ENCODE results near the gene ZNRF1.
"Not testable (repeated sequence)": the region's sequence is repeated elsewhere in the genome, so short reads cannot be mapped to it uniquely, and the experiment has no call there.

ZNRF1 gene

DNA sequence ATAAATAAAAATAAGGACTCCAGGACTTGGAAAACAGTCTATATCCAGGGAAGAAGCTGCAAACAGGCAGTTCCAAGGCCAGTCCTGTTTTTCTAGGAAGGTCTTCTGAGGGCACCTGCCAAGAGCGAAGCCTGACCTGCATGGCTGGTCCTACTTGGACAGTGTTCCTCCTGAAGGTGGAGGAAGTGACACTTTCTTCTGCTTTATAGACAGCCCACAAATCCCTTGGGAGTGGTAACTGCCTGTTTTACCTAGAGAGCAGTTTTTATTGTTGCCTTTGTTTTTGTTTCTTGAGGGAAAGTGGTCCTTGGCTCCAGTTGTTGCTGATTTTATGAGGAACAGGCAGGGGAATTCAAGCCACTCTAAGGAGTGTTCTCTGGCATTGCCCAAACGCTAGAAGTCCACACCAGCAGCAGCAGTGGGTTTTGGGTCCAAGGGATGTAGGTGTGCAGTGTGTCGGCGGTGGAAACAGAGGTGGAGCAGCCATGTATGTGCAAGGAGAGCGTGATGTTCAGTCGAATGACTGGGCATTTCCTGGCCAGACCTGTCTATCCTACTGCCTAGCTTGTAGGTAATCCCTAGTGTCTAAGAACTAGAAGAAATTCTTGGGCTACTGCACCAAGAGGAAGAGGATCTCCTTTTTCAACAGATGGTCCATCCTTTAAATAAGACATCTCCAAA is 82.5 kb downstream of the ZNRF1 start:
- no peak for DNase-seq

DNA sequence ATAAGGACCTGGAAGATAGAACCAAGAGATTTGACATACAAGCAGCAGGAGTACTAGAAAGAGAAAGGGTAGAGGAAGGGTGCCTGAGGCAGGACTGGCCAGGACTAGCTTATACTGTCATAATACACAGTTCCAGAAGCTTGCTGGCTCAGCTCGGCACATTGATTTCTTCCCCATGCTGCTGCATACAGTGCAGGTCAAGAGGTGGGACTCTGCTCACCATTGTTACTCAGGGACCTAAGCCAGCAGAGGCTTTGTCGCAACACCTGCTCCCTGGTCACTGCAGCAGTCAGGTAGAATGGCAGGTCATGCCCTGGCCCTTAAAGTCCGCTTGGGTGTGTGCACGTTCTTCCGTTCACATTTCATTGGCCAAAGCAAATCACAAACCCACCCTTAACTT is 85.0 kb downstream of the ZNRF1 start:
- DNase-seq, result no peak

DNA sequence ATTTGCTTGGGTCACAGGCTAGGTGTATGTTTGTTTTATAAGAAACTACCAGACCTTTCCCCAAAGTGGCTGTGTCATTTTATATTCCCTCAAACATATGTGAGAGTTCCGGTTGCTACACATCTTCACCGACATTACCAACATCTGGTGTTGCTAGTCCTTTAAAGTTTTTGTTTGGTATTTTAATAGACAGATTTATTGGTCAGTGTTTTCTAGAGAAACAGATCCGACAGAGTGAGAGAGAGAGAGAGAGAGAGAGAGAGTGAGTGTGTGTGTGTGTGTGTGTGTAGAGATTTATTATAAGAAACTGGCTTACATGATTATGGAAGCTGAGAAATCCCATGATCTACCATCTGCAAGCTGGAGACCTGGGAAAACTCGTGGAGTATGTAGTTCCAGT is 86.7 kb downstream of the ZNRF1 start:
- DNase-seq, result no peak

DNA sequence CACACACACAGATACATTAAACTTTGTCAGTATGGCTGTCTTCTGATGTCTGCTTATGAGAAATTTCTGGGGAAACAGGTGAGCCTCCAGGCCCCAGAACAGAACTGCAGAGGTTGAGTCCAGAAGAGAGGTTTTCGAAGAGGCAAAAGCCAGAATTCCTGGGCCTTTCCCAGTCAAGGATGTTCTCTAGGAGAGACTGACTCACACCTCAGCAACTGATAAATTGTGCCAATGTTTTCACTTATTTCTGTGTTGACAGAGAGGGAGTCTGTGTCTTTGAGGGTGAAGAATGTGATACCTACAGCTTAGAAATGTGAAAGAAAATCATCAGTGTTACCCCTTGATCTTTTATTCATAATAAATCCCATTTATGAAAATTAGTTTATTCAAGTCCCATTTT is 87.5 kb downstream of the ZNRF1 start:
- no peak for DNase-seq

DNA sequence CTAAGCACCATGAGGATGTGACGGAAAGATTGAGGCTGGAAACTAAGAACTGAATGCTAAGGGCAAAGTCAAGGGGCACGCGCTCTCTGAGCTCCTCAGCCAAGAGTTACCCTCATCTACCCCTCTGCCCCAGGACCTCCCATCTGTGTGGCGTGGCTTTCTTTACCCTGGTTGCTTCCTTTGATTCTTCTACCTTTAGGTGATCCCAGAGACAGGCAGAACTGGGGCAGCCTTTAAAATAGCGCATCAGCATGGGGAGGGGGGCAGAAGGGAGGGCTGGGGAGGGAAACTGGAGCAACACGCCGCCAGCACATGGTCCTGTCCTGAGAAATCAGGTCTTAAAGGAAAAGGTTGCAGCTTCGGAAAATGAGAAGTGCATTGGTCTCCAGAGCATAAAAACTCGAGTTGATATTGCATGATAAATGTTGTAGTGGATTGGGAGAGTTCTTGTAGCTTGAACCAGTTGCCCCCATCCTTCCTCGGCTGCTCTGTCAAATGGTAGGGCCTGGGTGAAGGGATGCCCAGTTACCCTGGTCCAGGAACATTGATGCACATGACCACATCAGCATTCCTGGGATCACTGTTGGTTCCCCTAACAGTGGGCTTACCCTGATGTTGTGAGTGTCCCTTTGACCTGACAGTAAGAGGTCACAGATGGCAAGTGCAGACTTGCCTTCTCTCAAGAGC is 88.0 kb downstream of the ZNRF1 start:
- no peak for DNase-seq

DNA sequence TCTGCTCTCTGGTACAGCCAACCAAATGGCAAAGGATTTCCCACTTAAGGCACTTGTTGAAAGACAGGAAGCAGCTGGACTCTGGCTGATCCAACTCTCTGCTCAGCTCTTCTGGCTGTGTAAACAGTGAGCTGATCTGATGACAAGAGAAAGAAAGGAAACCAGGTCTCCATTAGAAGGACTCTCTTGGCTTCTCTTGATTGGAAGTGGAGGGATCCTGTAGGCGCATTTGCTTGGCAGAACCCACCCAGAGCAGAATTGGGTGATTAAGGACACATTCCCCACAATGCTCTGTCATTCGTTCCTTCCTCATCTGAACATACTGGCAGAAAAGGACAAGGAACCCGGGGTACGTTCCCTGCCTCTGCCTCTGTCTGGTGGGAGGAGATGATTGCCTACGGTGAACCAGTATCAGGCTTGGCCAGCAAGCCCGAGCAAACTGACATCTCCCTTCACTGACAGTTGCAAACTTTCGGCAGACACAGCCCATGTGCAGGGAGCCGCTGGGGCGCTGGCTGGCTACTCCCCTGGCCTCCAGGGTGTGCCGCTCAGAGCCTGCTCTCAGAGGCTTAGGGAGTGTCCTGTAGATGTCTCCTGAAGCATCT is 88.7 kb downstream of the ZNRF1 start:
- peak; percentile 96 for DNase-seq

DNA sequence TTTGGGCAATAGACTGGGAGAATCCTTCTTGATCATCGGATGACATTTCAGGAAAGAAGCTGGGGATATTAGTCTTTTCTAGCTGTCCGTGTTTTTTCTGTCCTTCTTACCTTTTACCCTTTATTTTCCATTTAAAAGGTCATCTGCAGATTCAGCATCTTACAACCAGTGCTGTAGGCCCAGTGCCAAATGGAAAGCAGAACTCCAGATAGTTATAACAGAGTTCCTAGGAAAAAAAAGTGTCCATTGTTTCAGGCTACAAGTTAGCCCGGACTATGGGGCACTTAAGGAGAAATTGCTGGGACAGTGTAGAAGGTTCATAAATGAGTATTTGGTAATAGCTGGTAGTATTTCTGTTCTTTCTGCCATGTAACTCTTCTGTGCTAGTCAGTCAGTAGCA is 89.4 kb downstream of the ZNRF1 start:
- no peak for DNase-seq

DNA sequence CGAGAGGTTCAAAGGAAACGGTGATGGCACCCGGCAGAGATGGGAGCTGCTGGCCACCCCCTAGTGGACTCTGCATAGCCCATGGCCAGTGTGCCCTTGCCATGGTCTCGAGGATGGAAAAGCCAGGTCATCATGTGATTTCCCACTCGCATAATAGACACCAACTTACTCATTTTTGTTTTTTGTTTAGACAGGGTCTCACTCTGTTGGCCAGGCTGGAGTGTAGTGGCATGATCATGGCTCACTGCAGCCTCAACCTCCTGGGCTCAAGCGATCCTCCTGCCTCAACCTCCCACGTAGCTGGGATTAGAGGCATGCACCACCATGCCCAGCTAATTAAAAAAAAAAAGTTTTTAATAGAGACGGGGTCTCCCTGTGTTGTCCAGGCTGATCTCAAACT is 90.1 kb downstream of the ZNRF1 start:
- DNase-seq, result no peak

DNA sequence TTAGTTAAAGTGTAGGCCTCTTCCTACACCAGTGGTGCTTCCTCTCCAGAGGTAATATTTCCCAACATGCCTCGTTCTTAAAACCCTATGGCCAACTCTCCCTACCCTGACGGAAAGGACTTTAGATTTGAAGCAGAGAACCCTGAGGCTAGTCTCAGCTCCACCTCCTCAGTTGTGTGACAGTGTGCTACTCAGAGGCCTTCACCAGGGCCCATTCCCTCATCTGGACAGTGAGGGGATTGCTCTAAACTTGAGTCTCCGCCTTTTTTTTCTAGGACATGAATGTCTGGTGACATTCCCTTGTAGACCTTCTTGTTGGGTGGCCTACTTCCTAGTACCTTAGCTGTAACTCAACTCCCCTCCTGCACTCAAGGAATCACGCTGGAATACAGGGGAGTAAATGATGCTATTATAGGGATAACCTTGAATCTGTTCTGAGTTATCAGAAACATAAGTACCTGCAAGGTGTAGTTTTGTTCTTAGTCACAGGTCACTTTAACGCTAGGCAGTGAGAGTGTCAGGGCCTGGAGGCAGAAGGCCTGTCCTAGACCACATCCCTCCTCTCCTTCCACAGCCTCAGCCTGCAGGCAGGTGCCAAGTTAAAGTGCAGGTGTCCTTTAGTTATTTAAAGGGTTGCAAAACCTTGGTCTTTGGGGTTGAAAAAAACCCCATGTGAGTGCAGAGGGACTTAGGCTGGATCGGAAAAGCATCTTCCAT is 90.8 kb downstream of the ZNRF1 start:
- DNase-seq, result no peak

DNA sequence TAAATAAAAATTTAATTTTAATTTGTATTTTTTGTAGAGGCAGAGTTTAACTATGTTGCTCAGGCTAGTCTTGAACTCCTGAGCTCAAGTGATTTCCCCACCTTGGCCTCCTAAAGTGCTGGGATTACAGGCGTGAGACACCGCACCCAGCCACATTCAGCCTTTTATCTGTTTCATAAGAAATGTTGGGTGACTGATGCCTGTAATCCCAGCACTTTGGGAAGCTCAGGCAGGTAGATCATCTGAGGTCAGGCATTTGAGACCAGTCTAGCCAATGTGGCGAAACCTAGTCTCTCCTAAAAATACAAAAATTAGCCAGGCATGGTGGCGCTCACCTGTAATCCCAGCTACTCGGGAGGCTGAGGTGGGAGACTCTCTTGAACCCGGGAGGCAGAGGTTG is 92.1 kb downstream of the ZNRF1 start:
- not testable (repeated sequence) for DNase-seq

DNA sequence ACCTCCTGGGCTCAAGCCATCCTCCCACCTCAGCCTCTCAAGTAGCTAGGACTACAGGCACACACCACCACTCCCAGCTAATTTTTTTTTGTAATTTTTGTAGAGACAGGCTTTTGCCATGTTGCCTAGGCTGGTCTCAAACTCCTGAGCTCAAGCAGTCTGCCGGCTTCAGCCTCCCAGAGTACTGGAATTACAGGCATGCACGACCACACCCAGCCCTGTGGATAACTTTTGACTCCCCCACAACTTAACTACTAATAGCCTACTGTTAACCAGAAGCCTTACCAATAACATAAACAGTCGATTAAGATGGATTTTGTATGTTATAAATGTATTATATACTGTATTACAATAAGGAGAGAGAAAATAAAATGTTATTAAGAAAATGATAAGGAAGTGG is 92.8 kb downstream of the ZNRF1 start:
- DNase-seq, result not testable (repeated sequence)

DNA sequence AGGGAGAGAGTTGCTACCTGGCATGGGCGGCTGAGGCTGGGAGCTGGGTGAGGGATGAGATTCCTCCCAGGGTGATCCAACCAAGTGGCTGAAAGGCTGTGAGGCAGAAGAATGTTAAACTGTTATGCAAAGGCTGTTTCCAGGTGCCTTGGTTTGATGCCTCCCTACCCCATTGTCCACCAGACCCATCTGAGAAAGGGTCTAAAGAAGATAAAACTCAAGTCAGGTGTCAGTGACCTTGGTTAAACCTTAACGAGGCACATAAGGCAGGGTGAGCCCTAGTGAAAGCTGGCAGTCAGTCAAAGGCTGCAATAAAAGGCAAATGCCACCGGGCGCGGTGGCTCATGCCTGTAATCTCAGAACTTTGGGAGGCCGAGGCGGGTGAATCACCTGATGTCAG is 94.0 kb downstream of the ZNRF1 start:
- no peak for DNase-seq

DNA sequence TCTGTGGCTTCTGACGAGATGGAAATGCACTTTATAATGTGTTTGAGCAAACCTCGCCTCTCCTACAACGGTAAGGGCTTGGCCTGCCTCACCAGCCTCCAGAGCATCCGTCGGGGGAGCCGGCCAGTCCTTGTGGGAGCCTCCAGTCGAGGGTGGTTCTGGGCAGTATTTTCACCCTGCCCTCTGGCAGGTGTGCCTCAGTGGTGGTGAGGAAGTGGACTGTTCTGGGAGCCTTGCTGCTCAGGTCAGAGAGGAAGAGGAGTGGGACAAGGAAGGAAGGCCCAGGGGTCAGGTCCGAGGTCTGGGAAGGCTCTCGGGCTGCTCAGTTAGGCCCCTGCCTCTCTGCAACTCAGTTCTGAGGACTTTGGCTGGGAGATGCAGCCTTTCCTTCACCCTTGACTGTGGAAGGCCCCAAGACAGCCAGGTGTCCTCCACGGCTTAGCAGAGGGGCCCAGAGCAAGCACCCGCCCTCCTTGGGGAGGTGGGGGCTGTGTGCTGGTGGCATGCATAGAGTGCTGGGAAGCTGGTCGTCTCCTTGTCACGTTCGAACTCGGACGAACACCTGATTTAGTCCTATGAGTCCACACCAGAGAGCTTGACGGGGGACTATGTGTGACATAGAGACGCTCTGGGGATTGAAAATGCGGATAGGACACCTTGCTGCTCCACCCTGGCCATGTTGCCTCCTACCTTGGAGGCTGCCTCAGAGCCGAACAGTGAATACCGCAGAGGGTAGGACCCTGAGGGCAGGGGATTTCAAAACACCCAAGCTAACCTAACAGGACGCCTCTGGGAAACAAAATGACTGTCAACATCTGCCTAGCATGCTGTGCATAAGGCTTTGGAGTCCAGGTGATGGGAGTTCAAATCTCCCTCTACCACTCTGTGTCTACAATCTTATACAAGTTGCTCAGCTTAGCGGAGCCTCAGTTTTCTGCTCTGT is 95.0 kb downstream of the ZNRF1 start:
- DNase-seq, result no peak

DNA sequence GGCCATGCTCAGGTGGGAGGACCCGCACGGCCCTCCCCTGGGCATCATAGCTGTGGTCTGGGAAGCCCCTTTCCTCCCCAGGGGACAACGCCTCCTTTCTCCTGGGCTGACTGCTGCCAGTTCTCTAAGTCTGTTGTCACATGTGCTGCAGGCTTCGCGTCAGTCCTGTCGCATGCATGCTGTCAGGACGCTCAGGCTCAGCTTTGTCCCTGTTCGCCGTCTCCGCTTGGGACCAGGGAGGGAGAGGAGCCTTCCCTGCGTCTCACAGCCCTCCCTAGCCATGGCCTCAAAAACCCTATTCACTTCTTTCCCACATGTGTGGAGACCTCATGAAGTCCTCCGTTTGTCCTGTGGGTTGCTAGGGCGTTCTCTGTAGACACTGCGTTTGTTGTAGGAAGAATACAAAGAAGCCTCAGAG is 96.4 kb downstream of the ZNRF1 start:
- DNase-seq, result no peak

DNA sequence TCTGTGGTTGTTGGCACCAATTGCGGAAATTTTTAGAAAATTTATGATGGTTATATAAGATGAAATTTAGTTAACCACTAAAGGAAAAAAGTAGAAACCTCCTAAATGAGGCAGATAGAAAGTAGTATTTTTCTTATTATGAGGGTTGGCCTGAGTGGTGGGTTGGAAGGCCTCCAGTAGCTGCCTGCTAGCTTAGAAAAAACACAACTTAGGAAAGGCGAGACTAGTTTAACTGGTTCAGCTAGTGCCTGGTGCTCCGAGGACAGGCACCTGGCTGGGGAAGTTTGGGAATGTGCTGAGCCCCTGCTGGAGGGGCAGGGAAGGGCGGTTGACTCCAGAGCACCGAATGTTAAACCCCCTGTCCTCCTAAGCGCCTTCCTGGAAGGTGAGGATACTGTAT is 97.8 kb downstream of the ZNRF1 start:
- peak; percentile 66 for DNase-seq

DNA sequence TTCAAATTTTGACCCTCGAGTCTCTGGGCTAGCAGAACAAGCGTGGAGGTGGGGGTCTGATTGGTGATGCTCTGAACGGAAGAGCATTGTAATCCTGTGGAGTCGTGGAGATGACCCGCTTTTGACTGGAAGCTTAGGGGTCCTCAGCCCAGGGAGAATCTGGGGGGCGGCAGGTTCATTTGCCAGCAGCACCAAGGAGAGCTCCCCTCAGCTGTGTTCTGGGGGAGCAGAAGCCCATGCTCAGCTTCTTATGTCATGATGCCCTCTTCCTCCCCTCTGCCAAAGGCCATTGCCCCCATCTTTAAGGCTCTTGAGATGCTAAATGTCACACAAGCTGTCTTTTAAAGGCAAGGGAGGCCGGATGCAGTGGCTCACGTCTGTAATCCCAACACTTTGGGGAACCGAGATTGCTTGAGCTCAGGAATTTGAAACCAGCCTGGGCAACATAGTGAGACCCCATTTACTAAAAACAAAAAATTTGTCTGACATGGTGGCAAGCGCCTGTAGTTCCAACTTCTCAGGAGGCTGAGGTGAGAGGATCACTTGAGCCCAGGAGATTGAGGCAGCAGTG is 98.5 kb downstream of the ZNRF1 start:
- DNase-seq, result no peak

DNA sequence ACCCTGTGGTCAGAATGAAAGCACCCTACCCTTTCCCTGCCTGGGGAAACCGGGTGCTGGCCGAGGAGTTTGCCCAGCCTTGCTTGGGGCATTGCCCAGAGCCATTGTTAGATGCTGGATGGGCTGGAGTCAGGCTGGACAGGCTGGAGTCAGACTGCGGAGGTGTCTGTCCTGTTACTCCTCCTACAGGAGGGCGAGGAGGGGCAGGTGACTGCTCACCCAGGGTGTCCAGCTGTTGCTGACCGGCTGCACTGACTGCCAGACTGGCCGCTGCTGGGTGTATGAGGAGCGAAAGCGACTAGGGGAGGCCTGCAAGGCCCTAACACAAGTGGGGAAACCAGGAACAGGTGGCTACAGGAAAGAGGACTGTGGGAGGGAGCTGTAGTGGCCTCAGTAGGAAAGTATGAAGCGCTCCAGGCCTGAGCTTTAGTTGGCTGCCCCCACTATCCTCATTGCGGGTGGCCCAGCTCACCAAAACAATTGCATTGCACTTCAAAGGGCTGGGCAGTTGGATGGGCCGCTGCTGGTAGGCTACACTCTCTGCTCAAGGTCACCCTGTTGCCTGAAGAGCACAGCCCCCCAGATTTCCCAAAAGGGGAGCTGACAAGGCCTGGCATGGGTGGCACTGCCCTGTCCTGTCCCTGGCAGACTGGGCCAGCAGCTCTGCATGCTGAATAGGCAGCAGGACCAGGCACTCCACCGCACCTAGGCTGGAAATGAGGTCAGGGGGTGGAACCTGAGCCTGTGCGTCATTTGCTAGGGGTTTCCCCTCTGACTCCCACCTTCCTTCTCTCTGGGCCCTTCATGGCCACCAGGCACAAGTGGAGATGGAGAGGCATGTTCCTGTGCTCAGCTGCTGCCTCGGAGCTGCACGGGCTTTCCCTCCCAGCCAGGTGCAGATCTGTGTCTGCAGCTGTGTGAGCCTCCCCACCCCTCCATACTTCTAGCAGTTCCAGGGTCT is 99.4 kb downstream of the ZNRF1 start:
- peak; percentile 72 for DNase-seq

DNA sequence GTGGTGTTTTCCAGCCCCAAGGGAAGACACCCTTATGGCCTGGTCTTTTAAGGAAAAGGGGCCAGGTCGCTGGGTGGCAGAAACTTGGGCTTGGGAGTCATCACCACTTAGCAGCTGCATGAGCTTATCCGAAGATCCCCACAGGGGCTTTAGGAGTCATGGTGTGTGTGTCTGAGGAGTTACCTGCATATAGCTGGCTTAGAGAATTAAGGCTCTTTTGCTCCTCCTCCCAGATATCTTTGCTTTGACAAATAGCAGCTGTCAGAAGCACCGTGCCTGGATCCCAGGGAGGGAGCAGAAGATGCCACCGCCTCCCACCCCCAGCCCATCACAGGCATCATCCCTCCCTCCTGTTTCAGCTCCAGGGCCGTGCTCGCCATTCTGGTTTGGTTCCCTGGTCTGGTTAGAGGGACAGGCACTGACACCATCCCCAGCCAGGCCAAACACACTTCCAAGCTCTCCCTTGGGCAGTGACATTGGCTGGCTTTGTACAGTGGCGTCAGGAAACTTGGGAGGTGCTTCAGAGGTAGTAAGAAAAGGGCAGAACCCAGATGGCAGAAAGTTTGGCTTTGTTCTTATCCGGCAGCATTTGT is 100.3 kb downstream of the ZNRF1 start:
- DNase-seq, result no peak

DNA sequence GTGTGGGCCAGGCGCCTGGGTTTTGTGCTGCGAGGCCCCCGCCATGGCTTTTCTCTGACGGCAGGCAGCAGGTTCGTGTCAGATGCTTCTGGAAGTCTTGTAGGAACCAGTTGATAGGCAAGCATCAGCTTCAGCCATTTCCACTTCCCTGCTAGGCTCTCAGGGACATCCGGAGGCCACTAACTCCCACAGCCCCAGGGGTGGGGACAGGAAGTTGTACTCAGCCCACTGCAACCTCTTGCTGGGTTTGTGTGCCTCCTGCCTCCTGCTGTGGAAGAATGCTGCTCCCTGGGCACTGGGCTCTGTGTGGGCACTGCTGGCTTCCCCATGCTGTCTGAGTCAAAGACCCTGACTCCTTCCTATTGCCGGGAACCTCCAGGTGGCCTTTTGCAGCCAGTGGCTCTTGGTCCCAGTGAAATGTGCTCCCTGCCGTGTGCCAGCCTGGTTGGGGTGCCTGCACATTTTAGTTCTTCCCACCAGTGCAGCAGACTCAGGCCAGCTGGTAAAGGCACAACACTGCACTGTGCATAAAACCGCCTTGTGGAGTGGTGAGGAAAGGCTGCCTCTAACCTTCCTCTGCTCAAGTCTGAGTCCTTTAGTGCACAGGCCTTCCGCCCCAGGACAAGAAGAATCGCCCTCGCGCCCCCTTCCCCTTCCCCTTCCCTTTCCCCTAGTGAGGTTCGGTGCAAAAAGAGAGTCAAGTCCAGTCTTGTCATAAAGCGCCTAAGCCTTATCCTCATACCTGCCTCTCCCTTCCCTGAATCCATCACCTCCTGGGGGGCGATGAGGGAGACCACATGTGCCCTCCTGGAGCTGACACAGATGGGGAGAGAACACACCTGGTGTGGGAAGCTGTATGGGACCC is 101.1 kb downstream of the ZNRF1 start:
- DNase-seq, result no peak

DNA sequence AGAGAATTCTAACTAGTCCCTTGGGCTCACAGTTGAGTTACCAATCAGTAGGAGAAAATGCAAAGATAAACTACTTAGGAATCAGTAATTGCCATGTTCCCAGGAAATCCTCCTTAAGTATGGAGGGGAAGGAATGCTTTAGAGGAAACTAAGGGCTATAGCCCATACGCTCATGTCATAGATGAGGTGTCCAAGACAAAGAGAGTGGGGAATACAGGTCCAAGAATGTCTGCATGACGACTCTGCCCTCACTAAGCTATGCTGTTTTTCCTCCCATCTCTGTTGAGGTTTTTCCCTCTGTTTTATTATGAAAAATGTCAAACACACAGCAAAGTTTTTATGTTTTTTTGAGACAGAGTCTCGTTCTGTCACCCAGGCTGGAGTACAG is 101.8 kb downstream of the ZNRF1 start:
- DNase-seq, result no peak
